GM03348 (cell line): Measurements from ENCODE around the gene EVI5.
"Not testable (repeated sequence)": the region's sequence is repeated elsewhere in the genome, so short reads cannot be mapped to it uniquely, and the experiment has no call there.

Source experiments
- DNase-seq: peaks from one replicate; pipeline ENCODE4 v3.0.0; 2012; ENCODE audit warnings: low spot score

Gene EVI5

GRCh38 chr1:92679980-92680379 lies 104.9 kb downstream of the EVI5 start:
- no peak for DNase-seq

GRCh38 chr1:92663775-92664174 lies 121.1 kb downstream of the EVI5 start:
- no peak for DNase-seq

GRCh38 chr1:92662048-92662447 lies 122.9 kb downstream of the EVI5 start:
- no peak for DNase-seq

GRCh38 chr1:92657701-92658100 lies 127.2 kb downstream of the EVI5 start:
- DNase-seq: no peak

GRCh38 chr1:92655197-92655801 lies 129.6 kb downstream of the EVI5 start:
- DNase-seq: no peak

- no peak for DNase-seq
Measured at GRCh38 chr1:92653605-92654381, 131.1 kb downstream of the EVI5 start.

- DNase-seq: not testable (repeated sequence)
Measured at GRCh38 chr1:92640686-92641085, 144.2 kb downstream of the EVI5 start.

GRCh38 chr1:92638498-92638897 lies 146.4 kb downstream of the EVI5 start:
- DNase-seq: no peak

- DNase-seq: not testable (repeated sequence)
Measured at GRCh38 chr1:92635203-92635602, 149.7 kb downstream of the EVI5 start.

- DNase-seq: peak; percentile 12
Measured at GRCh38 chr1:92623187-92623778, 161.6 kb downstream of the EVI5 start.

- DNase-seq: no peak
Measured at GRCh38 chr1:92619466-92620189, 165.3 kb downstream of the EVI5 start.

GRCh38 chr1:92601044-92601443 lies 183.9 kb downstream of the EVI5 start:
- DNase-seq: no peak

GRCh38 chr1:92599184-92599583 lies 185.7 kb downstream of the EVI5 start:
- DNase-seq: peak; percentile 45

- not testable (repeated sequence) for DNase-seq
Measured at GRCh38 chr1:92589361-92589760, 195.5 kb downstream of the EVI5 start.

GRCh38 chr1:92587445-92587844 lies 197.5 kb downstream of the EVI5 start:
- no peak for DNase-seq

- DNase-seq: no peak
Measured at GRCh38 chr1:92585831-92586230, 199.1 kb downstream of the EVI5 start.

- not testable (repeated sequence) for DNase-seq
Measured at GRCh38 chr1:92584810-92585209, 200.1 kb downstream of the EVI5 start.

GRCh38 chr1:92583821-92584760 lies 200.8 kb downstream of the EVI5 start:
- peak; percentile 31 for DNase-seq

- DNase-seq: peak; percentile 23
Measured at GRCh38 chr1:92577261-92577895, 207.5 kb downstream of the EVI5 start.

- no peak for DNase-seq
Measured at GRCh38 chr1:92575123-92575522, 209.8 kb downstream of the EVI5 start.

GRCh38 chr1:92572520-92572919 lies 212.4 kb downstream of the EVI5 start:
- no peak for DNase-seq
